ENCODE measurements around the gene FHIP1A. TPM values are rescaled to one million over a fixed set of nuclear protein-coding genes. Genes with fewer than 3 reads are reported as not detected.

Gene FHIP1A
- total and polyA plus RNA-seq, 9 of the 15 experiments (the other 6 are each of a cell fraction or from before 2014, with no cell fraction given), result 0.01 to 0.95 (median 0.04) TPM; not detected in 4

- in situ Hi-C loops (cut with MboI) (no loop called here), intact Hi-C loops (cut with micrococcal nuclease) (no loop called here)
- H3K4me3 ChIP-seq, result no peak overlapping the region
- H2AFZ ChIP-seq (ENCODE audit: low read depth, low read length), result no peak overlapping the region
- H3K79me2 ChIP-seq (ENCODE audit: control insufficient read depth, insufficient read depth, low read length), result no peaks in the 10 kb centered on the region
- H3K9me3 ChIP-seq (replicated peaks; ENCODE audit: control insufficient read depth, insufficient read depth, low read depth, low read length), result no peaks in the 10 kb centered on the region
- peaks cover 2 to 4% of the 10 kb centered on the region in 2 experiments; a peak in 1 of 5 replicates for H3K27me3 ChIP-seq (ENCODE audit: control insufficient read depth in 2 of 2, insufficient read depth in 2 of 2, low read length in 2 of 2)
- no peak overlapping the region for H3K27ac ChIP-seq (ENCODE audit: extremely low read depth, low read depth, low read length)
- H3K9me1 ChIP-seq (ENCODE audit: control insufficient read depth, insufficient read depth, low read length), result no peaks in the 10 kb centered on the region
- DNase-seq (ENCODE audit: extremely low read depth in 1 of 4, low spot score in 3 of 4) (no peak), FAIRE-seq (no peak), ATAC-seq (peak; percentile 72)
- no peaks in the 10 kb centered on the region for H4K20me1 ChIP-seq (replicated peaks; ENCODE audit: control insufficient read depth, insufficient read depth, low read length)
- BruUV-seq (replicated peaks), result no TSS peak
- H3K36me3 ChIP-seq (ENCODE audit: control insufficient read depth, insufficient read depth, low read length), result no peaks in the 10 kb centered on the region
- no peak for TF ChIP-seq ELF4 (CRISPR knock-in tag; IDR thresholded peaks at IDR 0.05)
- ChIA-PET CTCF (ENCODE audit: low intra/inter-chr PET ratio) (no interaction called here), POLR2A (no interaction called here)
- H3K4me2 ChIP-seq (ENCODE audit: insufficient read depth, low read length), result no peak overlapping the region
- 2% methylated on average over 5 of the region's 5 CpGs for WGBS (ENCODE audit: insufficient coverage, low coverage, missing lambda C conversion rate)
- H3K4me1 ChIP-seq (replicated peaks in 1 of 2; ENCODE audit: control insufficient read depth in 2 of 2, insufficient read depth in 2 of 2, low read length in 2 of 2), result no peaks in the 10 kb centered on the region
- H3K9ac ChIP-seq (ENCODE audit: insufficient read depth in 1 of 2, low read depth in 2 of 2, low read length in 2 of 2), result no peak overlapping the region
Measured at GRCh38 chr4:151417164-151417571, 8.2 kb downstream of the FHIP1A start.

GRCh38 chr4:151417766-151418376 is 8.9 kb downstream of the FHIP1A start:
- H3K9ac ChIP-seq (ENCODE audit: insufficient read depth in 1 of 2, low read depth in 2 of 2, low read length in 2 of 2), result no peak overlapping the region

More at GRCh38 chr4:151417766-151418376, 8.9 kb downstream of the FHIP1A start:
- POLR2A ChIA-PET, result no interaction called here
- H3K4me2 ChIP-seq (ENCODE audit: insufficient read depth, low read length), result no peak overlapping the region
- ATAC-seq (no peak), DNase-seq (ENCODE audit: extremely low read depth in 1 of 4, low spot score in 3 of 4) (no peak), FAIRE-seq (no peak)
- BruUV-seq (replicated peaks), result no TSS peak
- no peaks in the 10 kb centered on the region for H3K79me2 ChIP-seq (ENCODE audit: control insufficient read depth, insufficient read depth, low read length)
- peaks cover 2 to 4% of the 10 kb centered on the region in 2 experiments; a peak in 1 of 5 replicates for H3K27me3 ChIP-seq (ENCODE audit: control insufficient read depth in 2 of 2, insufficient read depth in 2 of 2, low read length in 2 of 2)
- no peak overlapping the region for H3K27ac ChIP-seq (ENCODE audit: extremely low read depth, low read depth, low read length)
- WGBS (ENCODE audit: insufficient coverage, low coverage, missing lambda C conversion rate), result 0% methylated on average over 2 of the region's 2 CpGs
- in situ Hi-C loops (cut with MboI), result no loop called here
- no peaks in the 10 kb centered on the region for H3K4me1 ChIP-seq (replicated peaks in 1 of 2; ENCODE audit: control insufficient read depth in 2 of 2, insufficient read depth in 2 of 2, low read length in 2 of 2)
- no peak overlapping the region for H3K4me3 ChIP-seq
- no peak for TF ChIP-seq STAT6 (CRISPR knock-in tag; IDR thresholded peaks at IDR 0.05)
- no peak for TF ChIP-seq GTF3C2 (IDR thresholded peaks at IDR 0.05; ENCODE audit: borderline replicate concordance, extremely low read depth, insufficient read length)
- CTCF ChIA-PET (ENCODE audit: low intra/inter-chr PET ratio), result no interaction called here
- H3K9me3 ChIP-seq (replicated peaks; ENCODE audit: control insufficient read depth, insufficient read depth, low read depth, low read length), result no peaks in the 10 kb centered on the region
- intact Hi-C loops (cut with micrococcal nuclease), result no loop called here
- H4K20me1 ChIP-seq (replicated peaks; ENCODE audit: control insufficient read depth, insufficient read depth, low read length), result no peaks in the 10 kb centered on the region
- no peak overlapping the region for H2AFZ ChIP-seq (ENCODE audit: low read depth, low read length)
- H3K36me3 ChIP-seq (ENCODE audit: control insufficient read depth, insufficient read depth, low read length), result no peaks in the 10 kb centered on the region
- H3K9me1 ChIP-seq (ENCODE audit: control insufficient read depth, insufficient read depth, low read length), result no peaks in the 10 kb centered on the region
